HG03135 (cell line): Measurements from ENCODE around the gene FIZ1.
"Not testable (repeated sequence)": the region's sequence is repeated elsewhere in the genome, so short reads cannot be mapped to it uniquely, and the experiment has no call there.

ENCODE experiments used
- ATAC-seq: cut with Tn5 transposase; IDR thresholded peaks from one replicate; pipeline ENCODE4 v1.9.1; 2021; ENCODE audit warnings: mild to moderate bottlenecking, moderate library complexity; ENCODE audit not compliant: unreplicated experiment

The FIZ1 gene

GRCh38 chr19:55598034-55598433, 1.3 kb downstream of the FIZ1 start:
- no peak for ATAC-seq

GRCh38 chr19:55597501-55597921, 1.8 kb downstream of the FIZ1 start:
- no peak for ATAC-seq

DNA sequence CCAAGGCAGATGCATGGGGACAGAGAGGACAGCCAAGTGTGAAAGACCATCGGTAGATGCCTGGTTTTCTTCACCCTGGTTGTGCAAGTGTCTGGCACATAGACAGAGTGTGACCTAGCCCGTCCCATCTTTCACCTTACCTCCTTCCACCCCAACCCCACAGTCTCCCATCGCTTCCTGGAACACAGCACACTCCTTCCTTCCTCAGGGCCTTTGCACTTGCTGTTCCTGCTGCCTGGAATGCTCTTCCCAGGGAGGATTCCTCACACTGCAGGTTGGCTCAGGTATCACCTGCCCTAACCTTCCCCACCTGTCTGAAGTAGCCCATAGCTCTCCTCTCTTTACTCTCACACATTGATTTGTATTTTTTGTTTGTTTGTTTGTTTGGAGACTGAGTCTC, 3.0 kb downstream of the FIZ1 start:
- ATAC-seq = no peak

DNA sequence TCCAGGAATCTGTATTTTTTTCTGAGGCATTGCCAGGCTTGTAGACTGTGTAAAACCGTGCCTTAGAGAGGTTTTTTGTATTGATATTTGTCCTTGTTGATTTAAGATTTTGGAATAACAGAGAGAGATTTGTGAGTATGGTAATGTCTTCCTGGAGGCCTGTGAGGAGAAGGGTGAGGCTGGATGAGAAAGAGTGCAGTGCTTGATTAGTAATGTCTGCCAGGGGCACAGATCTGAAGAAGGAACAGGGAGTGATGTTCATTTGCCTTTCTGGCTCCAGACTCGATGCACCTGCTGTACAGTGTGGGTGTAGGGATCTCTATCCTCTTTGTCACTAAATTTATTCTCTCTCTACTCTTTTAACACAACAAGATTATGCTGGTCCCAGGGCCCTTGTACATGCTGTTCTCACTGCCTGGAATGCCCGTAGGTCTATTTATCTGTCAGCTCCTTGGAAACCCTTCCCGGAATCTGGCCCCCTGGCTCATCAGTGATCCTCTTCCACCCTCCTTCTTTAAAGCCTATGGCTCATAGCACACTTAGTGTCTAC, 4.2 kb downstream of the FIZ1 start:
- ATAC-seq = no peak

DNA sequence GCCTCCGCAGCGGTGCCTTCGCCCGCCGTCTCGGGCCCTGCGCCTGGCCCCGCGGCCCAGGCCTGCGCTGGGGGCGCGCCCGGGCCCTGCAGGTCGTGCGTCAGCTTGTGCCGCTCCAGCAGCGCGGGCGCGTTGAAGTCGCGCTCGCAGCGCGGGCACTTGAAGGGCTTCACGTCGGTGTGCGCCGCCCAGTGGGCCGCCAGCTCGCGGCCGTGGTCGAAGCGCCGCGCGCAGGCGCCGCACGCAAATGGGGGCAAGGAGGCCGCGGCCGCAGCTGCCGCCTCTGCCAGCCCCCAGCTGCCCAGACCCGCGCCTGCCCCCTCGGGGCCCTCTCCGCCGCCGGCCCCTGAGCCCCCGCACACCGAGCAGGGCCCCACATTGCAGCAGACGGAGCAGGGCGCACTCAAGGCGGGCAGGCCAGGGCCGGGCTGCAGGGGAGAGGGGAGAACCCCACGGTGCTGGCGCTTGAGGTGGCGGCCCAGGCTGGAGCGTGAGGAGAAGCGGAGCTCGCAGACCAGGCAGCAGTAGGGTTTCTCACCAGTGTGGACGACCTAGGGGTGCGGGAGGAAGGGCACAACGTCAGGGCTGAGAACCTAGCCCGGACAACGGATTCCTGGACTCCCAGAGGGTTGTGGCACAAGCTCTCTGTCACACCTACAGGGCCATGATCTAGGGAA, 6.1 kb downstream of the FIZ1 start:
- no peak for ATAC-seq

GRCh38 chr19:55592391-55593090, 6.8 kb downstream of the FIZ1 start:
- ATAC-seq = no peak

DNA sequence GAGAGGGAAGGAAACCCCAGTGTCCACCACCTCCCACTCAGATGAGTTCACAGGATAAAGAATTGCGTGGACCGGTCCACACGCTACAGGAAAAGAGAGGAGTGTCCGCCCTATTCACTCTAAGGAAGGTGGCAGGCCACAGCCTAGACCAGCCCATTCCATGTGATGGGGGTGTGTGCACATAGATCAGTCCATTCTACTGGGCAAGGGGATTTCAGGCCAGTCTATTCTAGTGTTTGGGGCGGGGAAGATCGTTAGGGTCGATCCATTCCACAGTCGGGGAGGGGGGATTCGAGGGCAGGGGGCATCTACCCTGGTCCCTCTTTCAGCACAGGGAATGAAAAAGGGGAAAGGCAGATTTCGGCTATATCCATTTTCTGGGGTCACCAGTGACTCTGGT, 7.8 kb downstream of the FIZ1 start:
- no peak for ATAC-seq

DNA sequence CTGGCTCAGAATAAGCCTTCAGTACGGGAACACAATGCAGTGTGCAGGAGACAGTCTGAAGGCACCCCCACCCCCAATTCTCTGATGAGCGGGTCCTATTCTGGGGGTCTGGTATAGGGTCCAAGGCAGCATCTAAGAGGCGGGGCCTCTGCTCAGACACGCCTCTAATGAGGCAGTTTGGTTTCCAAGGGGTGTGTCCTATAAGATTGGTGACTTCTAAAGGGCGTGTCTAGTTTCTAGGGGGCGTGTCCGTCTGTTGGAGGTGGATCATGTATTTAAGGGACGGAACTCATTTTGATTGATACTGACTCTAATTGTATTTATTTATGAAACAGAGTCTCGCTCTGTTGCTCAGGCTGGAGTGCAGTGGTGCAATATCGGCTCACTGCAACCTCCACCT, 8.7 kb downstream of the FIZ1 start:
- no peak for ATAC-seq

DNA sequence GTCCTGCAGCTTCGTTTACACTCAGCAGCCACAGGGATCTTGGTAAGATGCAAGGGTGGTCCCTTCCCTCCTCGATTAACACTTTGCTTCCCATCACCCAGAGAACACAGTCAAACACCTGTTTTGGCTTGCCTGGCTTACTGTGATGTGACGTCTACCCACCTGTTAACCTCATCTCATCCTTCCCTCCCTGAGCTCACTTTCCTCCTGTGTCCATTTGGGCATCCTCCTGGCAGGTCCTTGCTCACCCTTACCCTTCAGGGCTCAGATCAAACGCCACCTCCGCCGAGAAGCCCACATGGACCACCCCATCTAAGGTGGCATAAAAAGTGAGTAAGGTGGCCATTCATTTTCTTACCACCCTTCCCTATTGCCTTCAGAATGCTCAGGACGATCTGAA, 9.2 kb downstream of the FIZ1 start:
- ATAC-seq = no peak

DNA sequence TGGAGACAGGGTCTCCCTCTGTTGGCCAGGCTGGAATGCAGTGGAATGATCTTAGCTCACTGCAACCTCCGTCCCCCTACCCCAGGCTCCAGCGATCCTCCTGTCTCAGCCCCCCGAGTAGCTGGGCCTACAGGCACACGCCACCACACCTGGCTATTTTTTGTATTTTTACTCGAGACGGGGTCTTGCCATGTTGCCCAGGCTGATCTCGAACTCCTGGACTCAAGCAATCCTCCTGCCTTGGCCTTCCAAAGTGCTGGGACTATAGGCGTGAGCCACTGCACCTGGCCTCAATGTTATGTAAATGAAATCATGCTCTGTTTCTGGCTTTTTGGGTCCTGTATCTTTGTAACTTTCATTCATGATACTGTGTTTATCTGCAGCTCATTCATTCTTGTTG, 10.6 kb downstream of the FIZ1 start:
- no peak for ATAC-seq

DNA sequence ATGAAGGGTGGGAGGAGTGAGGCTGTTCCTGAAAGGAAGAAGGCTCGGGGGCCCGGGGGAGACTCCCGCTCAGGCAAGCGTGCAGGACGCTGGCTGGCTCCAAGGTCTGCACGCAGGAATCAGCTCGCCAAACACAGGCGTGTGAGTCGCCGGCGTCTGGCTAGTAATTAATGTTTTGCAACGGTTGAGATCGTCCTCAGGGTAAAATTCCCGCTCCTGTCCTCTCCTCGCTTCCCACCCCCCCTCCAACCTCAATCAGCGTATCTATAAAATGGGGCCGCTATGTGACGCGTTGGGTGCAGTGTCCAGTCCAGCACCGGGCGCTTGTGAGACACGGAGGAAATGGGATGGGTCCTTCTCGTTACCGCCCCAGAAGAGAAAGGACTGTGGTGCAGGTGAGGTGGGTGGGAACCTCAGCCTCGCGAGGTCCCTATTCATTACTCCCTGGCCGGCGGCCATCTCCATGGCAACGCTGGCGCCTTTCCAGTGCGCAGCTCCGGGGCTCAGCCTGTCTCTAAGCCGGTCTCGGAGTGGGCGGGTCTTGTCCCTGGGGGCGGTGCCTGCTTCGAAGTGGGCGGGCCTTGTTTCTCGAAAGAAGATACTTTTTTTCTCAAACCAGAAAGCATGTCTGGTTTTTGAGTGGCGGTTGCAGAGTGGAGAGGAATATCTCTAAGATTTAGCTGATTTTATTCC, 12.2 kb downstream of the FIZ1 start:
- ATAC-seq = peak; percentile 85

DNA sequence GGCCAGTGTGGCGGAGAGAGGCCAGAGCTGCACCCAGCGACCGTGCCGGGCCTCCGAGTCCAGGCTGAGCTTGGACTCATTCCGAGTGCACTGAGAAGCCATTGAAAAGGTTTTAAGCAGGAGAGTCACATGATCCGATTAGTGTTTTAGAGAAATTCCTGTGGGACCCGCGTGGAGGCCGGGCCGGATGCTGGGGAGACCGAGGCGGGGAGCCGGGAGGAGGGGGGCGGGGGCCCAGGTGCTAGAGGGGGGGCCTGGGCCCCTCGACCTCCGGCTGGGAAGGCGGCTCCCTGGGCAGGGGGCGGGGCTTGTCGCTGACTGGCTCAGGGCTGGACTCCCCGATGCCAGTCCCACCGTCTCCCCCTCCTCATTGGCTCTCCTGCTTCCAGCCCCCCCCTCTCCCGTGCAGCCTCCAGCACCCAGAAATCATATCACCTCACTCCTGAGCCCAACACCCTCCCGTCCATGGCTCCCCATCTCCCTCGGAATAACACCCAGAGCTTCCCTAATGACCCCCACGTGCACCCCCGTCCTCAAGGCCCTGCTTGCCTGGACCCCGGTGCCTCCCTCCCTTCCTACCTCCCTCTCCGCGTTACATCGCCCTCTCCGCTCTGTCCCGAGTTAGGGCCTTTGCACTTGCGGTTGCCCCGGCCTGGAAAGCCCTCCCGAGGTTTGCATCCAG, 13.5 kb downstream of the FIZ1 start:
- ATAC-seq = no peak

DNA sequence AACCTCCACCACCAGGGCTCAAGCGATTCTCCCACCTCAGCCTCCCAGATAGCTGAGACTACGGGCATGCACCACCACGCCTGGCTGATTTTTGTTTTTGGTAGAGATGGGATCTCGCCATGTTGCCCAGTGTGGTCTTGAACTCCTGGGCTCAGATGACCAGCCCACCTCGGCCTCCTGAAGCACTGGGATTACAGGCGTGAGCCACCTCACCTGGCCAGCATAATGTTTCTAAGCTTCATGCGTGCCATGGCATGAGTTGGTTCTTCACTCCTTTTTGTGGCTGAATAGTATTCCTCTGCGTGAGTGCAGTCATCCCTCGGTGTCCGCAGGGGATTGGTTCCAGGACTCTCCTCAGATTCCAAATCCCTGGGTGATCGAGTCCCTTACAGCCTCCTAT, 14.4 kb downstream of the FIZ1 start:
- ATAC-seq = no peak

- ATAC-seq = not testable (repeated sequence)
These were observed 15.4 kb downstream of the FIZ1 start for GRCh38 chr19:55583897-55584296.

GRCh38 chr19:55582284-55582683, 17.0 kb downstream of the FIZ1 start:
- ATAC-seq = not testable (repeated sequence)

DNA sequence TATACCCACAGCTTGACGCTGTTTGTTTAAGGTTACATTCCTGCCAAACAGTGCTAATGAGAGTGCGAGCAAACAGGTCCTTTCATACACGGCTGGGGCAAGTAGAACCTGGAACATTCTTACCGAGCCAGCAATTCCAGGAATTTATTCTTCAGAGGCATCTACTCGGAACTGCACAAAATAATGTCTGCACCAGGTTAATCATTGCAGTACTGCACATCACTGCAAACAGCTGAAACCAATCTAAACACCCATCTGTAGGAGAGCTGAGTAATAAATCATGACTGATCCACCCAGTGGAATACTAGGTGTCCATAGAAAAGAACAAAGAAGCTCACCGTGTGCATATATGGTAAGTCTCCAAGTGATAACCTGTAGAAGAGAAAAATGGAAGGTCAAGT, 17.5 kb downstream of the FIZ1 start:
- no peak for ATAC-seq

- ATAC-seq = no peak
These were observed 18.0 kb downstream of the FIZ1 start for GRCh38 chr19:55581145-55581822.

- ATAC-seq = no peak
These were observed 18.6 kb downstream of the FIZ1 start, which contains the start of gene ZNF579 for GRCh38 chr19:55580628-55581144. TSS of gene ZNF579 (minus strand) at chr19:55580848. CDS start at chr19:55579639, 1,209 bp downstream.

GRCh38 chr19:55579766-55580621, 19.3 kb downstream of the FIZ1 start:
- ATAC-seq = no peak
